AG04449 (cell line): Measurements from ENCODE around the gene HTR6.

Experiments
- CTCF ChIA-PET: fragments of 350-600 bp; formaldehyde crosslinking; extraction: SDS; loops from one replicate; lab custom pipeline; 2021; ENCODE audit warnings: antibody characterized with exemption; lab: Yijun Ruan, JAX
- POLR2A ChIA-PET: fragments of 400-600, 350-600 bp; formaldehyde crosslinking; extraction: SDS; loops from one replicate; lab custom pipeline; 2020; ENCODE audit warnings: antibody characterized with exemption, inconsistent platforms; lab: Yijun Ruan, JAX
- DNase-seq: peaks from one replicate; pipeline ENCODE4 v3.0.0-alpha.2; 2010; ENCODE audit warnings: low read depth, low spot score
- H3K4me3 ChIP-seq: 2 replicates; pipeline ENCODE4 v1.5.1; 2011; ENCODE audit warnings: low read depth, mild to moderate bottlenecking, control low read depth, low read length
- TF ChIP-seq, protein P1 (sequence below): IDR thresholded peaks from one replicate; pipeline ENCODE4 v1.5.1; 2011; ENCODE audit warnings: mild to moderate bottlenecking, moderate library complexity, low read length, control low read depth, inconsistent platforms; ENCODE audit not compliant: insufficient read depth; ENCODE audit errors: missing control alignments

Gene HTR6

DNA sequence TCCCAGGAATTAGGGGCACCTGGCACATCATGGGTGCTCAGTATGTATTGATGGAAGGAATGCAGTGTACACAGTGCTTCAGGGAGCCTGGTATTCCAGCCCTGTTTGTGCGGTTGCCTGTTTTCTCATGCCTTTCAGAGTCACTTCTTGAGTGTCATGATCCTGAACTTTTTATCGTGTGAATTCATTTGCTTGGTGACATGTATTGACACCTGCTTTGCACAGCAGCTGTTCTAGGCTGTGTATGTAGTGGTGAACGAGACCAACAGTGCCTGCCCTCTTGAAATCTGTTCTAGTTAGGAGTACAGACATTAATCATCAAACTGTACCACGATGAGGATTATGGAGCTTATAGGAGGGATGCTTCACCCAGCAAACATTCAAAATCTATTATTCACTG, 6.1 kb downstream of the HTR6 start:
- TF ChIP-seq, protein P1, sequence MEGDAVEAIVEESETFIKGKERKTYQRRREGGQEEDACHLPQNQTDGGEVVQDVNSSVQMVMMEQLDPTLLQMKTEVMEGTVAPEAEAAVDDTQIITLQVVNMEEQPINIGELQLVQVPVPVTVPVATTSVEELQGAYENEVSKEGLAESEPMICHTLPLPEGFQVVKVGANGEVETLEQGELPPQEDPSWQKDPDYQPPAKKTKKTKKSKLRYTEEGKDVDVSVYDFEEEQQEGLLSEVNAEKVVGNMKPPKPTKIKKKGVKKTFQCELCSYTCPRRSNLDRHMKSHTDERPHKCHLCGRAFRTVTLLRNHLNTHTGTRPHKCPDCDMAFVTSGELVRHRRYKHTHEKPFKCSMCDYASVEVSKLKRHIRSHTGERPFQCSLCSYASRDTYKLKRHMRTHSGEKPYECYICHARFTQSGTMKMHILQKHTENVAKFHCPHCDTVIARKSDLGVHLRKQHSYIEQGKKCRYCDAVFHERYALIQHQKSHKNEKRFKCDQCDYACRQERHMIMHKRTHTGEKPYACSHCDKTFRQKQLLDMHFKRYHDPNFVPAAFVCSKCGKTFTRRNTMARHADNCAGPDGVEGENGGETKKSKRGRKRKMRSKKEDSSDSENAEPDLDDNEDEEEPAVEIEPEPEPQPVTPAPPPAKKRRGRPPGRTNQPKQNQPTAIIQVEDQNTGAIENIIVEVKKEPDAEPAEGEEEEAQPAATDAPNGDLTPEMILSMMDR: no peak
- H3K4me3 ChIP-seq: no peak overlapping the region
- DNase-seq: no peak
- CTCF ChIA-PET: interaction anchor here (0.7 to 10.0 kb wide), 3 partner anchors 9 to 184 kb away, joined by 4 to 103 read pairs (median 4); partner anchors contain the start of gene HTR6
- POLR2A ChIA-PET: no interaction called here

DNA sequence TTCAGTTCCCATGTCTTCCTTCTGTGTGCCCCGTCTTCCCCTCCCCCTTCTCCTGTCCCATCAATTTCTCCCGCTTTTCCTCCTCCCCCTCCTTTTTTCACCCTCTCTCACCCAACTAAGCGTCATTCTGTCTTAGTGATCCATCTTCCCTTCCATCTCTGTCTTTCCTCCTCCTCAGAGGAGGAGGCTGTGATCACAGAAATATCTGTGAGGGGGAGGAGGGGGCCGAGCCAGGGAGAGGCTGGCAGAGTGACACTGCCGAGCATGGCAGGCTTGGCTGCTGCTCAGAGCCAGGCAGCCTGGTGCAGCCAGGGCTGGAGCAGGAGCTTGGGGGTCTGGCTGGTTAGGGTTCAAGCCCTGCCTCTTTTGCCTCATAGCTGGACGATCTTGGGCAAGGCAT, 7.6 kb downstream of the HTR6 start:
- POLR2A ChIA-PET: no interaction called here
- TF ChIP-seq, protein P1: no peak
- CTCF ChIA-PET: interaction anchor here (0.8 to 10.0 kb wide), 4 partner anchors 10 to 36 kb away, joined by 3 to 103 read pairs (median 6); partner anchors contain the start of gene HTR6
- no peak overlapping the region for H3K4me3 ChIP-seq
- DNase-seq: no peak

DNA sequence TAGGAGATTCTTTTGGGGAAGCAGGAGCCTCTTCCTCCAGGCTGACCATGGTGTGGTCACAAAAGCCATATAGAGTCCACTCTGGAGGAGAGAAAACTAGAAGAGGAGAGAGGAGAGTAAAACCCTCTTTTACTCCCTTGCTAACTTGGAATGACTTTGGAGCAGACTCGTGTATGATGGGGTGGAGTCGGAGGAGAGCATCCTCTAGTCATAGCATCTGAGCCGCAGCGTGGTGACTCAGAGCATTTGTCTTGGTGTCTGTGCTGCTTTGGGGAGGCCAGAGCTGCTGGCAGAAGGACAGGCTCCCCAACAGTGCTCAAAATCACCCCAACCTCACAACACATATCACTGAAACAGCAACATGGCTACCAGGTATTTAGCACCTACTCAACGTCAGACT, 11.1 kb downstream of the HTR6 start:
- H3K4me3 ChIP-seq: no peak overlapping the region
- TF ChIP-seq, protein P1: no peak
- no peak for DNase-seq
- POLR2A ChIA-PET: no interaction called here
- CTCF ChIA-PET: interaction anchor here (2.4 to 10.0 kb wide), 2 partner anchors 14 to 28 kb away, joined by 9 to 103 read pairs; partner anchors contain the start of gene HTR6

DNA sequence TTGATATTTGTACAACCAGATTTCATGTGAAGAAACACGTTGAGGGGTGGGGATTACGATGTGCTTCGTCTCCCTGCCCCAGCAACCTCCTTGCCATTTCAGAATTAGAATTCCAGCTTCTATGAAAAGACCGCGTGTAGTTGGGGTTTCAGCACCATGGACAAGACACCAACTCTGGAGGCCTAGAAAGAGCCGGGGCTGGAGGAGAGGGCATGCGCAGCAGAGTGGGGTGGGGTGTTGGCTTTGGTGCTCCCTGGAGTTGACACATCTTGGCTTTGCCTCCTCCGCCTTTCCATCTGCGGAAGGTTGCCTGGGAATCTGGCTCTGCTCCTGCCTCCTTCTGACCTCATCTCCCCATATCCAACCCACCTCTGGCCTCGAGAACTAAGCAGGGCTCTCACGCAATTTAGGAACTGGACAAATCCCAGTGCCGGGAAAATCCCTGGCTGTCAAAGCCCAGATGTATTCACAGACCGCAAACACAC, 11.8 kb downstream of the HTR6 start:
- no peak for DNase-seq
- TF ChIP-seq, protein P1: no peak
- ChIA-PET CTCF (interaction anchor here (1.5 to 10.0 kb wide), 3 partner anchors 15 to 39 kb away, joined by 4 to 103 read pairs (median 9); partner anchors contain the start of gene HTR6), POLR2A (no interaction called here)
- H3K4me3 ChIP-seq: no peak overlapping the region

DNA sequence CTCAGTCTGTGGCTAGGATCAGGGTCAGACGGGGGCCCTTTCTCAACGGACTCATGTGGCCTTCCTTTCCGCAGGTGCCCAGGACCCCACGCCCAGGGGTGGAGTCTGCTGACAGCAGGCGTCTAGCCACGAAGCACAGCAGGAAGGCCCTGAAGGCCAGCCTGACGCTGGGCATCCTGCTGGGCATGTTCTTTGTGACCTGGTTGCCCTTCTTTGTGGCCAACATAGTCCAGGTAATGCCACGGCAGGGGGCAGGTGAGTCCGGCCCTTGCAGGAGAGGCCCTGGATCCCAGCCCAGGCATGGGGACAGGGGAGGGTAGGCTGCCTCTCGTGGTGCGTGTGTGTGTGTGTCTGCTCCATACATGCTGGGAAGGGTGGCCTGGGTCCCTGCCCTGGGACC, 13.8 kb downstream of the HTR6 start:
- no peak overlapping the region for H3K4me3 ChIP-seq
- TF ChIP-seq, protein P1: no peak
- no peak for DNase-seq
- CTCF ChIA-PET: interaction anchor here (10.0 kb wide), 1 partner anchor 17 kb away, joined by 103 read pairs; the partner anchor contains the start of gene HTR6
- POLR2A ChIA-PET: no interaction called here

DNA sequence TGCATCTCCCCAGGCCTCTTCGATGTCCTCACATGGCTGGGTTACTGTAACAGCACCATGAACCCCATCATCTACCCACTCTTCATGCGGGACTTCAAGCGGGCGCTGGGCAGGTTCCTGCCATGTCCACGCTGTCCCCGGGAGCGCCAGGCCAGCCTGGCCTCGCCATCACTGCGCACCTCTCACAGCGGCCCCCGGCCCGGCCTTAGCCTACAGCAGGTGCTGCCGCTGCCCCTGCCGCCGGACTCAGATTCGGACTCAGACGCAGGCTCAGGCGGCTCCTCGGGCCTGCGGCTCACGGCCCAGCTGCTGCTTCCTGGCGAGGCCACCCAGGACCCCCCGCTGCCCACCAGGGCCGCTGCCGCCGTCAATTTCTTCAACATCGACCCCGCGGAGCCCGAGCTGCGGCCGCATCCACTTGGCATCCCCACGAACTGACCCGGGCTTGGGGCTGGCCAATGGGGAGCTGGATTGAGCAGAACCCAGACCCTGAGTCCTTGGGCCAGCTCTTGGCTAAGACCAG, 14.3 kb downstream of the HTR6 start:
- CTCF ChIA-PET: interaction anchor here (10.0 kb wide), 1 partner anchor 17 kb away, joined by 103 read pairs; the partner anchor contains the start of gene HTR6
- POLR2A ChIA-PET: no interaction called here
- H3K4me3 ChIP-seq: no peak overlapping the region
- TF ChIP-seq, protein P1: no peak
- no peak for DNase-seq
